Panc1 (cell line): ENCODE results near the gene APRT. TPM values are rescaled to one million over a fixed set of nuclear protein-coding genes. Genes with fewer than 3 reads are reported as not detected.

Experiments
- ATAC-seq: fragments of 200-7000 bp; cut with Tn5 transposase; 2 replicates; pipeline ENCODE4 v1.9.1; 2020; ENCODE audit warnings: mild to moderate bottlenecking, moderate library complexity
- BruUV-seq: library from RNA; stranded (reverse); fragments of 400-500 nt; replicated peaks from 2 replicates; lab custom pipeline; 2021; lab: Mats Ljungman, UMichigan
- CTCF ChIA-PET: fragments of 300-600 bp; sonication (Branson Sonifier 250); formaldehyde crosslinking; loops from one replicate; lab custom pipeline; 2022; ENCODE audit warnings: antibody characterized with exemption; lab: Charles Lee
- POLR2A ChIA-PET: fragments of 300-600 bp; sonication (Branson Sonifier 250); formaldehyde crosslinking; loops from one replicate; lab custom pipeline; 2022; ENCODE audit warnings: antibody characterized with exemption; lab: Charles Lee
- DNase-seq: peaks from one replicate; pipeline ENCODE4 v3.0.0-alpha.2; 2010; ENCODE audit warnings: low read depth, low spot score
- H3K27ac ChIP-seq: 2 replicates; pipeline ENCODE4 v1.5.1; 2011; ENCODE audit warnings: mild to moderate bottlenecking, low read length, inconsistent platforms
- H3K27me3 ChIP-seq: fragments of 200-500 bp; sonication (Bioruptor generic); 2 replicates; pipeline ENCODE4 v1.6.0; 2014; ENCODE audit warnings: low read length, inconsistent platforms; ENCODE audit not compliant: control insufficient read depth, insufficient read depth
- H3K36me3 ChIP-seq: fragments of 200-500 bp; sonication (Bioruptor generic); 2 replicates; pipeline ENCODE4 v1.5.1; 2014; ENCODE audit warnings: inconsistent platforms, mild to moderate bottlenecking, low read length, moderate library complexity; ENCODE audit not compliant: control insufficient read depth, insufficient read depth
- H3K4me1 ChIP-seq: 2 replicates; pipeline ENCODE4 v1.5.1; 2011; ENCODE audit warnings: inconsistent platforms, mild to moderate bottlenecking, low read length, moderate library complexity; ENCODE audit not compliant: control insufficient read depth, insufficient read depth
- H3K4me3 ChIP-seq, 2 experiments: 2 replicates each; pipeline ENCODE4 v1.5.1; 2011 to 2012; ENCODE audit warnings: low read depth in 2 of 2, low read length in 2 of 2, mild to moderate bottlenecking in 2 of 2, inconsistent platforms in 1 of 2, moderate library complexity in 1 of 2
- H3K9me3 ChIP-seq: fragments of 200-500 bp; sonication (Bioruptor generic); 2 replicates; pipeline ENCODE4 v1.5.1; 2014; ENCODE audit warnings: low read depth, mild to moderate bottlenecking, inconsistent platforms, low read length, moderate library complexity; ENCODE audit not compliant: control insufficient read depth, insufficient read depth
- POLR2AphosphoS5 ChIP-seq: IDR thresholded peaks from 2 replicates; pipeline ENCODE4 v1.6.1; 2012; ENCODE audit warnings: mild to moderate bottlenecking, low read depth, low read length, moderate library complexity
- SIN3A ChIP-seq: IDR thresholded peaks from 2 replicates; pipeline ENCODE4 v1.6.1; 2012; ENCODE audit warnings: low read depth, mild to moderate bottlenecking, low read length, moderate library complexity, borderline replicate concordance; ENCODE audit not compliant: insufficient read depth
- TCF7L2 ChIP-seq: IDR thresholded peaks from 2 replicates; pipeline ENCODE4 v1.6.1; 2011; ENCODE audit warnings: mild to moderate bottlenecking, low read depth, low read length, inconsistent platforms
- in situ Hi-C: cut with HindIII; loops from 2 replicates; pipeline ENCODE4 v1.10.0; 2016; ENCODE audit warnings: low sequenced_read_pairs, low pct_unique_long_range_greater_than_20kb
- intact Hi-C: fragments of 100-400 bp; cut with micrococcal nuclease; formaldehyde crosslinking; loops from one replicate; pipeline ENCODE4 v1.10.0; 2022; ENCODE audit not compliant: unreplicated experiment
- total RNA-seq: library from RNA; stranded (reverse); gene quantifications from one replicate; pipeline ENCODE4 v1.2.1, GENCODE V29; 2021; ENCODE audit not compliant: unreplicated experiment
- TF ChIP-seq, protein P1 (sequence below), 2 experiments: IDR thresholded peaks; 2 replicates each; pipeline ENCODE4 v1.6.1; 2011 to 2012; ENCODE audit warnings: low read depth in 2 of 2, control low read depth in 1 of 2, low read length in 1 of 2, mild to moderate bottlenecking in 1 of 2, moderate library complexity in 1 of 2; ENCODE audit not compliant: insufficient read depth in 1 of 2
- TF ChIP-seq, protein P2 (sequence below): fragments of 450-650 bp; IDR thresholded peaks from 2 replicates; pipeline ENCODE4 v1.5.1; 2017; ENCODE audit warnings: mild to moderate bottlenecking

Gene APRT
- total RNA-seq, 1 experiment from 2014 or later: 231 TPM

DNA sequence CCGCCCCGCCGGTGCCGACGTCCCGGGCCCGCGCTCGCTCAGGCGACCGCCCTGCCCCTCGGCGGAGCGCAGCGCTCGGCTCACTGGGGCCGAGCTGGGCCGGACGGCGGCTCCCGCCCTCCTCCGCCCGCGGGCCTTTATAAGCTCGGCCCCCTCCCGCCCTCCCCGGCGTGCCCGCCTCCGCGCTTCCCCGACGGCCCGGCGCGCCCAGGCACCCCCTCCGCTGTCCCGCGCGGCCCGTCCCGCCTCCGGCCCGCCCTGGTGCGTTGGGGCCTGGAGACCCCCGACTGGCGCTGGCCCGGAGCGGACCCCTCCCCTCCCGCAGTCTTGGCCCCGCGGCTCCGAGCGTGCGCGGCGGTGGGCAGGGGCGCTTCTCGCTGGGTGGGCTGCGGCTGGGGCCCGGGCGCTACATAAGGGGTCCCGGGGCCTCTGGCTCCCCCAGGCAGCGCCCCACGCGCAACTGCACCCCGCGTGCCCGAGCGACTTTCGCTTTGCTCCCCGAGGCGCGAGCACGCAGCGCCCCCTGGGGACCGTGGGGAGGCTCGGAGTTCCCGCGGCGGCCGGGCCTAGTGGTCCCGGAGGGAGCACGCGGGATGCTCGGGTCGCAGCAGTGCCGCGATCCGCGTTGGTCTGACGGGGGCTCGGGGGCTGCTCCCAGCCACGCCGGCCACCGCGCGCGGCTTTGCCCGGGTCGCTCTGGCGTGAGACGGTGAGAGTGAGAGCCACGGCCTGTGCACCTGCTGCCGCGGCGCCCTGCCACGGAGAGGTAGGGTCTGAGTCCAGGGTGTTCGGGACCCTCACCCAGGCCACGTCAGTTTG, 26.4 kb downstream of the APRT start, which contains the start of gene PIEZO1:
Gene PIEZO1, minus strand, starts transcription at position 115 of the 819 bp plus-strand sequence. CDS start 256 bp downstream, outside the sequence.
- DNase-seq (no peak), ATAC-seq (peak; percentile 85)
- ChIA-PET POLR2A (interaction anchor here (0.6 kb wide), 1 partner anchor 8 kb away, joined by 11 read pairs; no protein-coding TSS in a partner anchor), CTCF (interaction anchor here (0.5 to 0.9 kb wide), 4 partner anchors 10 to 45 kb away, joined by 3 to 10 read pairs (median 6); no protein-coding TSS in a partner anchor)
- intact Hi-C loops: loop anchor here (10.0 kb wide), 1 partner anchor 51 kb away; no protein-coding TSS in a partner anchor
- H3K4me3 ChIP-seq: peak within 1 kb of the TSS; percentile 61 to 69
- no peaks in the 10 kb centered on the region; the same call in 1 of the 2 replicates for H3K36me3 ChIP-seq
- H3K27ac ChIP-seq: peak within 1 kb of the TSS; percentile 85
- TF ChIP-seq SIN3A (peak; percentile 41; the same call in 1 of the 2 replicates), TCF7L2 (no peak), POLR2AphosphoS5 (peak; percentile 60; the same call in 1 of the 2 replicates)
- TF ChIP-seq, protein P1, sequence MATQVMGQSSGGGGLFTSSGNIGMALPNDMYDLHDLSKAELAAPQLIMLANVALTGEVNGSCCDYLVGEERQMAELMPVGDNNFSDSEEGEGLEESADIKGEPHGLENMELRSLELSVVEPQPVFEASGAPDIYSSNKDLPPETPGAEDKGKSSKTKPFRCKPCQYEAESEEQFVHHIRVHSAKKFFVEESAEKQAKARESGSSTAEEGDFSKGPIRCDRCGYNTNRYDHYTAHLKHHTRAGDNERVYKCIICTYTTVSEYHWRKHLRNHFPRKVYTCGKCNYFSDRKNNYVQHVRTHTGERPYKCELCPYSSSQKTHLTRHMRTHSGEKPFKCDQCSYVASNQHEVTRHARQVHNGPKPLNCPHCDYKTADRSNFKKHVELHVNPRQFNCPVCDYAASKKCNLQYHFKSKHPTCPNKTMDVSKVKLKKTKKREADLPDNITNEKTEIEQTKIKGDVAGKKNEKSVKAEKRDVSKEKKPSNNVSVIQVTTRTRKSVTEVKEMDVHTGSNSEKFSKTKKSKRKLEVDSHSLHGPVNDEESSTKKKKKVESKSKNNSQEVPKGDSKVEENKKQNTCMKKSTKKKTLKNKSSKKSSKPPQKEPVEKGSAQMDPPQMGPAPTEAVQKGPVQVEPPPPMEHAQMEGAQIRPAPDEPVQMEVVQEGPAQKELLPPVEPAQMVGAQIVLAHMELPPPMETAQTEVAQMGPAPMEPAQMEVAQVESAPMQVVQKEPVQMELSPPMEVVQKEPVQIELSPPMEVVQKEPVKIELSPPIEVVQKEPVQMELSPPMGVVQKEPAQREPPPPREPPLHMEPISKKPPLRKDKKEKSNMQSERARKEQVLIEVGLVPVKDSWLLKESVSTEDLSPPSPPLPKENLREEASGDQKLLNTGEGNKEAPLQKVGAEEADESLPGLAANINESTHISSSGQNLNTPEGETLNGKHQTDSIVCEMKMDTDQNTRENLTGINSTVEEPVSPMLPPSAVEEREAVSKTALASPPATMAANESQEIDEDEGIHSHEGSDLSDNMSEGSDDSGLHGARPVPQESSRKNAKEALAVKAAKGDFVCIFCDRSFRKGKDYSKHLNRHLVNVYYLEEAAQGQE (IDR thresholded peaks at IDR 0.05; ENCODE audit: insufficient read depth in 1 of 2, low read depth in 2 of 2, low read length in 1 of 2): no peak
- TF ChIP-seq, protein P2, sequence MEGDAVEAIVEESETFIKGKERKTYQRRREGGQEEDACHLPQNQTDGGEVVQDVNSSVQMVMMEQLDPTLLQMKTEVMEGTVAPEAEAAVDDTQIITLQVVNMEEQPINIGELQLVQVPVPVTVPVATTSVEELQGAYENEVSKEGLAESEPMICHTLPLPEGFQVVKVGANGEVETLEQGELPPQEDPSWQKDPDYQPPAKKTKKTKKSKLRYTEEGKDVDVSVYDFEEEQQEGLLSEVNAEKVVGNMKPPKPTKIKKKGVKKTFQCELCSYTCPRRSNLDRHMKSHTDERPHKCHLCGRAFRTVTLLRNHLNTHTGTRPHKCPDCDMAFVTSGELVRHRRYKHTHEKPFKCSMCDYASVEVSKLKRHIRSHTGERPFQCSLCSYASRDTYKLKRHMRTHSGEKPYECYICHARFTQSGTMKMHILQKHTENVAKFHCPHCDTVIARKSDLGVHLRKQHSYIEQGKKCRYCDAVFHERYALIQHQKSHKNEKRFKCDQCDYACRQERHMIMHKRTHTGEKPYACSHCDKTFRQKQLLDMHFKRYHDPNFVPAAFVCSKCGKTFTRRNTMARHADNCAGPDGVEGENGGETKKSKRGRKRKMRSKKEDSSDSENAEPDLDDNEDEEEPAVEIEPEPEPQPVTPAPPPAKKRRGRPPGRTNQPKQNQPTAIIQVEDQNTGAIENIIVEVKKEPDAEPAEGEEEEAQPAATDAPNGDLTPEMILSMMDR: peak; percentile 91
- no peaks in the 10 kb centered on the region for H3K27me3 ChIP-seq
- in situ Hi-C loops: no loop called here
- no TSS peak for BruUV-seq
- peaks cover 22% of the 10 kb centered on the region for H3K4me1 ChIP-seq
- H3K9me3 ChIP-seq: no peaks in the 10 kb centered on the region

DNA sequence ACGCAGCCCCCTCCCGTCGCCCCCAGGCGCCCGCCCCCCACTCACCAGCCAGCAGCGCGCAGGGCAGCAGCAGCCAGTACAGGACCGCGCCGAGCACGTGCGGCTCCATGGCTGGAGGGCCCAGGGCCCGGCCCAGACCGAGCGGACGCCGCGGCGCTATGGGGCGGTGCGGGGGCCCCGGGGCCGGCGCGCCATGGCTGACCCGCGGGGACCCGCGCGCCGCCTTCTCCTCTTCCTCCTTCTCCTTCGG, 26.9 kb downstream of the APRT start:
- no peak for DNase-seq
- TF ChIP-seq, protein P2: no peak
- TF ChIP-seq, protein P1 (IDR thresholded peaks at IDR 0.05; ENCODE audit: insufficient read depth in 1 of 2, low read depth in 2 of 2, low read length in 1 of 2): no peak
- TF ChIP-seq POLR2AphosphoS5 (no peak), TCF7L2 (no peak), SIN3A (no peak)
- in situ Hi-C loops: no loop called here
- H3K4me3 ChIP-seq: peak overlapping the region; percentile 61 to 69
- no peaks in the 10 kb centered on the region for H3K27me3 ChIP-seq
- H3K4me1 ChIP-seq: peaks cover 27% of the 10 kb centered on the region
- H3K36me3 ChIP-seq: no peaks in the 10 kb centered on the region; the same call in 1 of the 2 replicates
- ATAC-seq: peak; percentile 64
- no TSS peak for BruUV-seq
- POLR2A ChIA-PET: no interaction called here
- intact Hi-C loops: loop anchor here (10.0 kb wide), 1 partner anchor 50 kb away; no protein-coding TSS in a partner anchor
- CTCF ChIA-PET: interaction anchor here (0.5 to 0.9 kb wide), 3 partner anchors 10 to 25 kb away, joined by 3 to 4 read pairs (median 3); no protein-coding TSS in a partner anchor
- no peak overlapping the region for H3K27ac ChIP-seq
- no peaks in the 10 kb centered on the region for H3K9me3 ChIP-seq
